Liver (tissue), 9 donors: ENCODE data around the gene CCDC141. TPM values are rescaled to one million over a fixed set of nuclear protein-coding genes. Genes with fewer than 3 reads are reported as not detected.

ENCODE experiments used
- DNase-seq: peaks from one replicate; pipeline ENCODE4 v3.0.0-alpha.2; 2017; ENCODE audit warnings: low spot score
- H3K27ac ChIP-seq, 2 donors: one replicate each; pipeline ENCODE4 v1.7.0; 2013; ENCODE audit warnings: inconsistent platforms in 2 of 2, low read length in 2 of 2, control low read depth in 1 of 2, low read depth in 1 of 2, mild to moderate bottlenecking in 1 of 2
- H3K27me3 ChIP-seq, 4 donors: one replicate each; pipeline versions ENCODE4 v1.6.1 to v1.7.0; 2013; ENCODE audit warnings: low read length in 3 of 4, inconsistent platforms in 1 of 4, mild to moderate bottlenecking in 1 of 4, moderate library complexity in 1 of 4; ENCODE audit not compliant: control insufficient read depth in 4 of 4, insufficient read depth in 4 of 4
- H3K36me3 ChIP-seq, 4 donors: one replicate each; pipeline versions ENCODE4 v1.6.1 to v1.7.0; 2013; ENCODE audit warnings: low read length in 3 of 4, mild to moderate bottlenecking in 3 of 4, low read depth in 1 of 4, moderate library complexity in 1 of 4; ENCODE audit not compliant: control insufficient read depth in 4 of 4, insufficient read depth in 3 of 4
- H3K4me1 ChIP-seq, 4 donors: one replicate each; pipeline versions ENCODE4 v1.6.1 to v1.7.0; 2013; ENCODE audit warnings: low read length in 3 of 4, mild to moderate bottlenecking in 3 of 4, moderate library complexity in 1 of 4; ENCODE audit not compliant: control insufficient read depth in 4 of 4, insufficient read depth in 4 of 4
- H3K4me3 ChIP-seq, 3 donors: one replicate each; pipeline versions ENCODE4 v1.6.1 to v1.7.0; 2013; ENCODE audit warnings: low read length in 3 of 3, control low read depth in 1 of 3, low read depth in 1 of 3, mild to moderate bottlenecking in 1 of 3
- H3K9ac ChIP-seq, 2 donors: one replicate each; pipeline ENCODE4 v1.7.0; 2013; ENCODE audit warnings: low read length in 2 of 2, mild to moderate bottlenecking in 2 of 2, moderate library complexity in 2 of 2, control low read depth in 1 of 2, low read depth in 1 of 2
- H3K9me3 ChIP-seq, 4 donors: one replicate each; pipeline versions ENCODE4 v1.6.1 to v1.7.0; 2013; ENCODE audit warnings: low read length in 3 of 4; ENCODE audit not compliant: control insufficient read depth in 4 of 4
- ATF3 ChIP-seq: IDR thresholded peaks from 2 replicates; pipeline ENCODE4 v1.6.1; 2016; ENCODE audit warnings: antibody characterized with exemption
- EGR1 ChIP-seq, 2 donors: IDR thresholded peaks; 2 replicates each; pipeline ENCODE4 v1.6.1; 2016 to 2018; ENCODE audit warnings: antibody characterized with exemption in 2 of 2, low read depth in 2 of 2
- FOXA1 ChIP-seq: IDR thresholded peaks from 2 replicates; pipeline ENCODE4 v1.6.1; 2016; ENCODE audit warnings: antibody characterized with exemption
- FOXA2 ChIP-seq: IDR thresholded peaks from 2 replicates; pipeline ENCODE4 v1.6.1; 2016; ENCODE audit warnings: antibody characterized with exemption
- GABPA ChIP-seq, 2 donors: IDR thresholded peaks in 1 of 2; conservative IDR thresholded peaks in 1 of 2; 2 replicates each; pipeline ENCODE4 v1.6.1; 2016; ENCODE audit warnings: antibody characterized with exemption in 2 of 2, mild to moderate bottlenecking in 1 of 2, moderate library complexity in 1 of 2
- HNF4G ChIP-seq: IDR thresholded peaks from 2 replicates; pipeline ENCODE4 v1.6.1; 2016; ENCODE audit warnings: antibody characterized with exemption
- JUND ChIP-seq, 2 donors: IDR thresholded peaks; 2 replicates each; pipeline ENCODE4 v1.6.1; 2016; ENCODE audit warnings: antibody characterized with exemption in 2 of 2
- NR2F2 ChIP-seq: IDR thresholded peaks from 2 replicates; pipeline ENCODE4 v1.6.1; 2016; ENCODE audit warnings: antibody characterized with exemption
- RAD21 ChIP-seq, 2 donors: IDR thresholded peaks; 2 replicates each; pipeline ENCODE4 v1.6.1; 2016; ENCODE audit warnings: antibody characterized with exemption in 2 of 2, mild to moderate bottlenecking in 2 of 2
- RXRA ChIP-seq, 2 donors: IDR thresholded peaks; 2 replicates each; pipeline ENCODE4 v1.6.1; 2017 to 2018; ENCODE audit warnings: antibody characterized with exemption in 2 of 2, mild to moderate bottlenecking in 1 of 2
- SP1 ChIP-seq: IDR thresholded peaks from 2 replicates; pipeline ENCODE4 v1.6.1; 2018; ENCODE audit warnings: antibody characterized with exemption, mild to moderate bottlenecking
- TAF1 ChIP-seq: conservative IDR thresholded peaks from 2 replicates; pipeline ENCODE4 v1.6.1; 2016; ENCODE audit warnings: antibody characterized with exemption, mild to moderate bottlenecking
- YY1 ChIP-seq: IDR thresholded peaks from 2 replicates; pipeline ENCODE4 v1.6.1; 2016; ENCODE audit warnings: antibody characterized with exemption, mild to moderate bottlenecking
- ZBTB33 ChIP-seq: IDR thresholded peaks from 2 replicates; pipeline ENCODE4 v1.6.1; 2016; ENCODE audit warnings: antibody characterized with exemption
- WGBS: extraction: QIAGEN DNeasy Blood & Tissue Kit; methylation state at CpG from one replicate; pipeline ENCODE4 v1.1.7; 2013; 5-methylcytosine and 5-hydroxymethylcytosine counted together
- polyA plus RNA-seq, 2 donors: library from polyadenylated mRNA; stranded (reverse) in 1 of 2; unstranded in 1 of 2; fragments of 200-250 nt in 1 of 2; fragments of >200 nt in 1 of 2; fragmentation: Nextera tagmentation in 1 of 2; extraction: Ambion mirVana in 1 of 2; gene quantifications; one replicate each; pipeline versions ENCODE4 v1.2.1 to v1.2.3, GENCODE V29; 2013 to 2015
- total RNA-seq, 2 donors: library from RNA; depleted of rRNA; stranded (reverse); fragments of >200 nt; gene quantifications; one replicate each; pipeline ENCODE4 v1.2.3, GENCODE V29; 2014
- TF ChIP-seq, protein P1 (sequence below): fragments of 150-350 bp; IDR thresholded peaks from 2 replicates; pipeline ENCODE4 v1.5.1; 2017; ENCODE audit warnings: improper control_type of control experiment, low read depth, low read length; ENCODE audit not compliant: missing input control
- TF ChIP-seq, protein P2 (sequence below): IDR thresholded peaks from 2 replicates; pipeline ENCODE4 v1.6.1; 2016; ENCODE audit warnings: antibody characterized with exemption, mild to moderate bottlenecking
- donor health status: healthy.
- donor health status: healthy.
- donor health status: healthy.
- donor health status: healthy.
- donor health status: healthy.

CCDC141 gene
- total and polyA plus RNA-seq, 4 donors, result 0.05 to 1.0 (median 0.39) TPM

DNA sequence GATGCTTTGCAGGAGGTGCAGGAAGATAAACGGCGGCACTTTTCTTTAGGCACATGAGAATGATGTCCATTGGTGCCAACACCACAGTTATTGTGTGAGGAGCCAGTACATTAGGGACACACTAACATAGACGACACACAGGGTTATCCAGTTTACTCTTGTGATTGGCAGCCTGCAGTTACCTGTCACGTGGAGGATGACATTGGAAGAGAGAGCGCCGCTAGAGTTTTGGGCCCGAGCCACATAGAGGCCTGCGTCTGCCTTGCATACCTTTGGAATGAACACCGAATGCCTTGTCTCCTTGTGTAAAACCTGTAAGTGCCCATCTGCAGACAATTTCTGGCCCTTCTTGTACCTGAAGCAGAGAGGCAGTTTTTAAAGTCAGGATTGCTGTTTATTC, 215.9 kb downstream of the CCDC141 start:
- Histone ChIP-seq H3K9me3 (peaks cover 0 to 1% (median 0%) of the 10 kb centered on the region in 4 donors), H3K36me3 (no peaks in the 10 kb centered on the region), H3K4me3 (no peak overlapping the region), H3K27ac (no peak overlapping the region), H3K27me3 (peaks cover 0 to 5% (median 0%) of the 10 kb centered on the region in 4 donors), H3K4me1 (no peaks in the 10 kb centered on the region), H3K9ac (no peak overlapping the region)
- DNase-seq, result no peak
- WGBS, result 89% methylated on average over 9 of the region's 9 CpGs
- TF ChIP-seq YY1 (no peak), ATF3 (no peak), SP1 (no peak), JUND (IDR thresholded peaks at IDR 0.05) (no peak), FOXA2 (no peak), RXRA (IDR thresholded peaks at IDR 0.05) (no peak), EGR1 (IDR thresholded peaks at IDR 0.05; ENCODE audit: low read depth in 2 of 2) (no peak), RAD21 (IDR thresholded peaks at IDR 0.05) (no peak), HNF4G (no peak), TAF1 (no peak), GABPA (IDR thresholded peaks at IDR 0.05 in 1 of 2, conservative IDR thresholded peaks at IDR 0.05 in 1 of 2) (no peak), FOXA1 (no peak)
- TF ChIP-seq, protein P1, sequence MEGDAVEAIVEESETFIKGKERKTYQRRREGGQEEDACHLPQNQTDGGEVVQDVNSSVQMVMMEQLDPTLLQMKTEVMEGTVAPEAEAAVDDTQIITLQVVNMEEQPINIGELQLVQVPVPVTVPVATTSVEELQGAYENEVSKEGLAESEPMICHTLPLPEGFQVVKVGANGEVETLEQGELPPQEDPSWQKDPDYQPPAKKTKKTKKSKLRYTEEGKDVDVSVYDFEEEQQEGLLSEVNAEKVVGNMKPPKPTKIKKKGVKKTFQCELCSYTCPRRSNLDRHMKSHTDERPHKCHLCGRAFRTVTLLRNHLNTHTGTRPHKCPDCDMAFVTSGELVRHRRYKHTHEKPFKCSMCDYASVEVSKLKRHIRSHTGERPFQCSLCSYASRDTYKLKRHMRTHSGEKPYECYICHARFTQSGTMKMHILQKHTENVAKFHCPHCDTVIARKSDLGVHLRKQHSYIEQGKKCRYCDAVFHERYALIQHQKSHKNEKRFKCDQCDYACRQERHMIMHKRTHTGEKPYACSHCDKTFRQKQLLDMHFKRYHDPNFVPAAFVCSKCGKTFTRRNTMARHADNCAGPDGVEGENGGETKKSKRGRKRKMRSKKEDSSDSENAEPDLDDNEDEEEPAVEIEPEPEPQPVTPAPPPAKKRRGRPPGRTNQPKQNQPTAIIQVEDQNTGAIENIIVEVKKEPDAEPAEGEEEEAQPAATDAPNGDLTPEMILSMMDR, result no peak
- TF ChIP-seq, protein P2, sequence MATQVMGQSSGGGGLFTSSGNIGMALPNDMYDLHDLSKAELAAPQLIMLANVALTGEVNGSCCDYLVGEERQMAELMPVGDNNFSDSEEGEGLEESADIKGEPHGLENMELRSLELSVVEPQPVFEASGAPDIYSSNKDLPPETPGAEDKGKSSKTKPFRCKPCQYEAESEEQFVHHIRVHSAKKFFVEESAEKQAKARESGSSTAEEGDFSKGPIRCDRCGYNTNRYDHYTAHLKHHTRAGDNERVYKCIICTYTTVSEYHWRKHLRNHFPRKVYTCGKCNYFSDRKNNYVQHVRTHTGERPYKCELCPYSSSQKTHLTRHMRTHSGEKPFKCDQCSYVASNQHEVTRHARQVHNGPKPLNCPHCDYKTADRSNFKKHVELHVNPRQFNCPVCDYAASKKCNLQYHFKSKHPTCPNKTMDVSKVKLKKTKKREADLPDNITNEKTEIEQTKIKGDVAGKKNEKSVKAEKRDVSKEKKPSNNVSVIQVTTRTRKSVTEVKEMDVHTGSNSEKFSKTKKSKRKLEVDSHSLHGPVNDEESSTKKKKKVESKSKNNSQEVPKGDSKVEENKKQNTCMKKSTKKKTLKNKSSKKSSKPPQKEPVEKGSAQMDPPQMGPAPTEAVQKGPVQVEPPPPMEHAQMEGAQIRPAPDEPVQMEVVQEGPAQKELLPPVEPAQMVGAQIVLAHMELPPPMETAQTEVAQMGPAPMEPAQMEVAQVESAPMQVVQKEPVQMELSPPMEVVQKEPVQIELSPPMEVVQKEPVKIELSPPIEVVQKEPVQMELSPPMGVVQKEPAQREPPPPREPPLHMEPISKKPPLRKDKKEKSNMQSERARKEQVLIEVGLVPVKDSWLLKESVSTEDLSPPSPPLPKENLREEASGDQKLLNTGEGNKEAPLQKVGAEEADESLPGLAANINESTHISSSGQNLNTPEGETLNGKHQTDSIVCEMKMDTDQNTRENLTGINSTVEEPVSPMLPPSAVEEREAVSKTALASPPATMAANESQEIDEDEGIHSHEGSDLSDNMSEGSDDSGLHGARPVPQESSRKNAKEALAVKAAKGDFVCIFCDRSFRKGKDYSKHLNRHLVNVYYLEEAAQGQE, result no peak

- H3K9me3 ChIP-seq, result no peaks in the 10 kb centered on the region
- no peak for TF ChIP-seq NR2F2
- TF ChIP-seq ZBTB33, result no peak
- TF ChIP-seq TAF1, result no peak
- no peak for TF ChIP-seq JUND (IDR thresholded peaks at IDR 0.05)
- TF ChIP-seq EGR1 (IDR thresholded peaks at IDR 0.05; ENCODE audit: low read depth in 2 of 2), result no peak
- no peak for TF ChIP-seq FOXA1
- TF ChIP-seq HNF4G, result no peak
- TF ChIP-seq RAD21 (IDR thresholded peaks at IDR 0.05), result no peak
- TF ChIP-seq RXRA (IDR thresholded peaks at IDR 0.05), result no peak
- no peak for TF ChIP-seq ATF3
- TF ChIP-seq, protein P1, result no peak
- no peak for TF ChIP-seq GABPA (IDR thresholded peaks at IDR 0.05 in 1 of 2, conservative IDR thresholded peaks at IDR 0.05 in 1 of 2)
- H3K4me3 ChIP-seq, result no peak overlapping the region
- peaks cover 0 to 5% (median 0%) of the 10 kb centered on the region in 4 donors for H3K27me3 ChIP-seq
- H3K36me3 ChIP-seq, result no peaks in the 10 kb centered on the region
- H3K4me1 ChIP-seq, result no peaks in the 10 kb centered on the region
- no peak overlapping the region for H3K9ac ChIP-seq
- no peak for DNase-seq
- no peak overlapping the region for H3K27ac ChIP-seq
- 87% methylated on average over 5 of the region's 5 CpGs for WGBS
Measured at GRCh38 chr2:178833382-178833781, 216.6 kb downstream of the CCDC141 start.
